Inferior parietal cortex (tissue), 1 donor: Measurements from ENCODE around the gene ATP11A.
"Not testable (repeated sequence)": the region's sequence is repeated elsewhere in the genome, so short reads cannot be mapped to it uniquely, and the experiment has no call there.

ENCODE experiments used
- DNase-seq: peaks from one replicate; pipeline ENCODE4 v3.0.0-alpha.2; 2016; ENCODE audit errors: extremely low spot score

Gene ATP11A

DNA sequence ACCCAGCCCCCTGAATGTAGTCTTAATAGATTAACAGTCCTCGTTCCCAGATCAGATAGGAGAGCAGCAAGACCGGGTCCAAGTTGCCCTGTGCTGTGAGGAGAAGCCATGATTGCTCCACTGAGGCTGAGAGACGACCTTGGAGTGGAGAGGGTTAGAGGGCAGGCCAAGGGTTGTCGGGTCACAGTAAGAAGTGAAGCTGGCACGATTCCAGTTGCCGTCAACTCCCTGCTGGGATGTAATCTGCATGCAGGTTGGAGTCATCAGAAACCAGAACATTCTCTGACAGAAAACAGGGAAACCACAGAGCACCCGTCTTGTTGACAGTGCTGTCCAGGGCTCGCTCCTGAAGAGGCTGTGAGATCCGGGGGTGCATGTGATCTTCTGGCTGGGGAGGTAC lies 19.0 kb upstream of the ATP11A start:
- DNase-seq: no peak

DNA sequence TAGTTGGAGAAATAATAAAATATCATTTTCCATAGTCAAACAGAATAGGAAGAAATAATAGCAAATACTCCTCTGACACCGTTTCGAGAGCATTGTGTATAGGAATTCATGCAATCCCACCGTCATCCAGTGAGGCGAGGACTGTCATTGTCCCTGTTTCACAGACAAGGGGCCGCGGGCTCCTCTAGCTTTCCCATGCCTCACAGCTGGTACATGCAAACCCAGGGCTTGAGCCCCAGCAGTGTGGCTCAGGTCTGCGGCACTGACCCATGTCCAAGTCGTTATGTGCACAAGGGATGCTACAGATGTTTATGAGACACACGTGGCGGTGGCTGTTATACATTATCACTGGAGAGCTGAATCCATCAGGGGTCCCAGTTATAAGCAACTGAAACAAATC lies 18.5 kb upstream of the ATP11A start:
- DNase-seq: no peak

DNA sequence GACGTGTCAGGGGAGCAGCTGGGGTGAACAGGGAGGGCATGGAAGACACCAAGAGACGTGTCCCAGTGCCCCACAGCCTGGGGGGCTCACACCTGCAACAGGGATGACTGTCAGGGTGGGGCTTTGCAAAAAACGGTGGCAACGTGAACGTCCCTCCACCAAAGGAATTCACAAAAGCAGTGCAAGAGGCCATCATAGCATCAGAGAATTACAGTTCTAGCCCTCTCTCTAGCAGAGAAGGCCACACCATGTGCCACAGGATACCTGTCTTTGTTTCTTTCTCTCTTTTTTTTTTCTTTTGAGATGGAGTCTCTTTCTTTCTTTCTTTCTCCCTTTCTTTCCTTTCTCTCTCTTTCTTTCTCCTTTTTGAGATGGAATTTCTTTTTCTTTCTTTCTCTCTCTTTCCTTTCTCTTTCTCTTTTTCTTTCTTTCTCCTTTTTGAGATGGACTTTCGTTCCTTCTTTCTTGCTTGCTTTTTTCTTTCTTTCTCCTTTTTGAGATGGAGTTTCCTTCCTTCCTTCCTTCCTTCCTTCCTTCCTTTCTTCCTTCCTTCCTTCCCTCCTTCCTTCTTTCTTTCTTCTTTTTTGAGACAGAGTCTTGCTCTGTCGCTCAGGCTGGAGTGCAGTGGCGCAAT lies 17.1 kb upstream of the ATP11A start:
- DNase-seq: no peak

DNA sequence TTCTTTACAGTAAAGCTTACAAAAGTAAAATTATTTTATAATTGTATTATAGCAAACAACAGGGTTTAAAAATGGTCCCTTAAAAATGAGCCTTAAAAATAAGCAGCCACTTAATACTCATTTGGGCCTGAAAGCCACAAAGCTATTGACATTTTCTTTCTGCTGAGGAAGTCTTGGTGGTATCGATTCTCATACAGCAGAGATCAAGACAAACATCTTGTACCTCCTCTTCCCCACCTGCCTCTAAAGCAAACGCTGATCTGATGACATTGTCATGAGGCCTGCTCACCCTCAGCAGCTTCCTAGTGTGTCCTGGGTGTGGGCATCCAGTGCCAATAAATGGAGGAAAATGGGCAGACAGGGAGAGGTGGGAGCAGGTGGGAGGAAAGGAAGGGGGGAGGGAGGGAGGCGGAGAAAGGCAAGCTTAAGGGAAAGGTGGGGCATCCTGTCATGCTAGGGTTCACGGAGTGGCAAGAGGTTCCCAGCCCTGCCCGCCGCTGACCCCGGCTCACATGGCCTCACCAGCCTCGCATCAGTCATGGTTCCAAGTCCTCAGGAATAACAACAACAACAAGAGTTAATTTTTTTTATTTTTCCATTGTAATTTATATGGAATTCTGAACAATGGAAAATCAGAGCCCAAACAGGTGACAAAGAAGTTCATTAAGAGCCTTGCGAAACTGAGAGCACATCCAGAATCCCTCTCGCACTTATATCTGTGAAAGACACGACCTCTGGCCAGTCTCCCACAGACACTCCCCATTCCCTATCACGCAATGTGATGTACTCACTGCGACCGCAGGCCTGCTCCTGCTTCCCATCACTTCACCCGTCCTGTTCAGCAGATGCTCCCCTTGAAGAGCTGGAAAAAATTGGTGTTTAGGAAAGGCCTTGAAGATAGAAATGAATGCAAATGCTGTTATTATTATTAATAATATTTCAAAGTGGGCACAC lies 15.1 kb upstream of the ATP11A start:
- no peak for DNase-seq

DNA sequence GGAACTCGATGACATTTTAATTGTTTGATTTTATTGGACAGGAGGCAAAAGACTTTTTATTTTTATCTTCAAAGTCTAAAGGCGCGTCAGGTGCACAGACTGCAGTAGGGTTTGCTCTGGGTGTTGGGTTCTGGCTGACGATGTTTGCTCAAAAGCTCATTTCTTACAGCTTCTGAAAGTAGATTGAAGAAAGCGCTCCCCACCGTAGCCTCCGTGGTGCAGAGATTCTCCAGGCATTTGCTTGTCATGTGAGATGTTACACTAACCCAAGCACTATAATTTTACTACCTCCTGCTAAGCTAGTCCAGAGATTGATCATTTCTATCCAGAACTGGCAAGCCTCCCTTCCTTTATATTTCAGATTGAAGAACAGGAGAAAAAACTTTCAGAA lies 14.5 kb upstream of the ATP11A start:
- no peak for DNase-seq

DNA sequence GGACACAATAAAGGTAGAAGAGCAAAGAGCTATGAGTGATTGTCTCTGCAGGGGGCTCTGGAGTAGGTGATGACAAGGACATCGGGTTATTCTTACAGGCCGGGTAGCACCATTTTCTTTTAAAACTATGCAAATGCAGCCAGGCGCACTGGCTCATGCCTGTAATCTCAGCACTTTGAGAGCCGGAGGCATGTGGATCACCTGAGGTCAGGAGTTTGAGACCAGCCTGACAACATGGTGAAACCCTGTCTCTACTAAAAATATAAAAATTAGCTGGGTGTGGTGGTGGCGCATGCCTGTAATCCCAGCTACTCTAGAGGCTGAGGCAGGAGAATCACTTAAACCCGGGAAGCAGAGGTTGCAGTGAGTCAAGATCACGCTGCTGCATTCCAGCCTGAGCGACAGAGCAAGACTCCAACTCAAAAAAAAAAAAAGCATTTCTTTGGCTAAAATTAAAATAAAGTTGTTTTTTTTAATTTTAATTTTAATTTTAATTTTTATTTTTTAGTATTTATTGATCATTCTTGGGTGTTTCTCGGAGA lies 12.3 kb upstream of the ATP11A start:
- not testable (repeated sequence) for DNase-seq

DNA sequence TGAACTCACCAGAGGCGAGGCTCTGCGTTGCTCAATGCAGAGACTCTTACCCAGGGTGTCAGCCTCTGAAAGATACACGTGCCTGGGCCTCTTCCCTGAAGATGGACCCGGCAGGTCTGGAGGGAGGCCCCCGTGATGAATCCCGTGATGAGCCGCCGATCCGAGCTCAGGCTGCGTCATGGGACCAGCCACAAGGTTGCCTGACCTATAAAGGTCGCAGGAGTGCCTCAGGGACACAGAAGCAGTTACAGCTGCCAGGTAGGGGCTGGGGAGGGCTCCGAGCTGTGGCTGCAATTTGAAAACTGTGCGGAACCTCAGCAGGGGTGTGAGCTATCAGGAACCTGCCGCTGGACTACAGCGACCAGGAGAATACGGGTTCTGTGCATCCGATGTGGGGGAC lies 10.5 kb upstream of the ATP11A start:
- no peak for DNase-seq

DNA sequence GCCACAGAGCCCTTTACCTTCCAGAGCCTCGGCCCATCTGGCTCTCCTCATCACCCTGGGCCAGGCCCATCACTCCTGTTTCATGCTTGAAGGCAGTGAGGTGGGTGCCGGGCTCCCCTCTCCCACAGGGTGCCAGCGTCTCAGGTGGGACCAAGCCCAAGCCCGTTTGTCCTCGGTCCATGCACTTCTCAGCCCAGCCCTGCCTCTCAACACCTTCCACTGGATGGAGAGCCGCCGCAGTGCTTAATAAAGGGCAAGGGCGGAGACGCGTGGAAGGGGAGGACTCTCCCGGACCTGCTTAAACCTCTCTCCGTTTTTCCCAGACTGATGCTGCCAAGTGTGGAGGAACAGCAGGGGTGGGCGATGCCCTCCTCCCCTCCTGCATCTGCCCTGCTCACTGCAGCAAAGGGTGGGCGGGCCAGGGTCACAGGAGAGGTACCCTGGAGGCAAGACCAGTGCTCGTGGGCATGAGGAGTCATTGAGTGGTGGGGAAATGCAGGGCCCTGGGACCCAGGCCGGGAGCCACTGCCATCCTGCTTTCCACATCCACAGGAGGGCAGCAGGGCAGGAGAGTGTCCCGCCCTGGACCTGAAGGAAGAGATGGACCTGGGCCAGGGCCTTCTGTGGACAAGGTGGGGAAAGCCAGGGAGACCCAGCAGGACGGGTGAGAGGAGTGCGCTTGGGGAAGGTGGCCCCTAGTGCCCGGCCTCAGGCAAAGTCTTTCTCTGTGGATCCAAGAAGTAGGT lies 9.7 kb upstream of the ATP11A start:
- no peak for DNase-seq

DNA sequence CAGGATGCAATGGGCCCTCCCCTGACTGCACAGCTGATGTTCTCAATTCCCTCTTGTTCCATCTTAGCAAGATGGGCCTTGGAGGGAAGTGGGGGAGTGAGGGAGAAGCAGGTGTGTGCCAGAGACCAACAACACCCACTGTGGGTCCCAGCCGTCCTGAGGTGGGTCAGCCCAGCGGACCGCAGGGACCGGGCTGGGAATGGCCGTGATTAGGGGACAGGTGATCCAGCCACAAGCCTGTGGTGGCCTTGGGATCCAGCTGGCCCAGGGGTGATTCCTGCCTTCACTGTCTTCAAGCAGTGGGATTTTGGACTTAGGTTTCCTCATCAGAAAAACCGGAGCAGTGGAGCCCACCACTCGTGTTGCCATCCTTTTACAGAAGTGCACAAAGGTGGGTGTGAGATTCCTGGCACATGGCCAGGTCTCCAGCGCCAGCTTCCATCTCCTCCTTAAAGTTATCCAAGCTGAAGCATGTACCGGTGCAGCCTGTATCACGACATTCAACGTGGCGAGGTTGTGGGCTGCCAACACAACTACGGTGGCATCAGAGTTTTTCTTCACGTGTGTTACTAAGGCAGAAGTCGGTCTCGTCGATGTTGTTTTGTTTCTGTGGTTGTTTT lies 9.0 kb upstream of the ATP11A start:
- DNase-seq: no peak

DNA sequence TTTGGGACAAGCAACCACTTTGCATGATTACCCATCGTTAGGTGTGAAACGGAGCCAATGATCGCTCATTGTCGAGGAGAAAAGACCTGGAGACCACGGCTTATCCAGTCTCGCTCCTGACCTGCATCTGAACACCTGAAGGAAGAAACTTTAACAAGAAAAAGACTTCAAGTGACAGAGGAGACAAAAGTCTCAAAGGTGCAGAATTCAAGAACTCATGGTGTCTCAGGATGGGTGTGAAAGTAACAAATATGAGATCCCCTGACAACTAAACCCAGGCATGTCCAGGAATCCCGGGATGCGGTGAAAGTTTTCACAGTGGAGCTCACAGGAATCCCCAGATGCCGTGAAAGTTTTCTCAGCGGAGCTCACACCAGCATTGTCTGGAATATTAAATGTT lies 6.3 kb upstream of the ATP11A start:
- no peak for DNase-seq

DNA sequence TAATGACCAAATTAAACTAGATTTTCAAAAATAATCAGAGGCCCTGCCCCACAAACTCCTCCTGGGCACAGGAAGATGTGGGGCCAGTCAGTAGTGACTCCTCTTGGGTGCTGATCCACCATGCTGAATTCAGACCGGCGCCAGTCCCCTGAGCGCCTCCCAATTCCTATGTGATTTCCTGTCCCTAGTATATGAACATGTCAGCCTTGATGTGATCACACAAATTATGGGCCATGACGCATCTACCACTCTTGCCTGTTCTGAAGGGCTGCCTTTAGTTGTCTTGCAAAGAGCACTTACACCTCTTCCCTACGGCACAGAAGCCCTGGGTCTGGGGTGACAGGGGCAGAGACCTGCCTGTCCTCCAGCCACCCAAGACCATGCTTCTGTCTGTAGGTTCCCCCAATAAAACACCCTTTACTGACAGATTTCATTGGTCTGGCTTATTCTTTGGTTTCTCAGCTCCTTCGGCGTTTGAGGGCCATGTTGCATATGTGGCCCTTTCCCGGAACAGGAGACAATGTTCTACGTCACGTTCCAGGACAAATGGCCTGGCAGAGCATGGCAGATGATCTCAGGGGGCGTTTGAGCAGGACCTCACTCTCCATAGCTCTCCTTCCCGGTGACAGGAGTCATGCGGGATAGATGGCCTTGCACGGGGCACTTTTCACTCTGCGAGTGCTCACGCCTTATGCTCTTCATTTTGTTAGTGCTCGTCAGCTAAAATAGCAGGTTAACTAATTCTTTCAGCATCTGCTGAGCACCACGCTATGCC lies 5.6 kb upstream of the ATP11A start:
- no peak for DNase-seq

DNA sequence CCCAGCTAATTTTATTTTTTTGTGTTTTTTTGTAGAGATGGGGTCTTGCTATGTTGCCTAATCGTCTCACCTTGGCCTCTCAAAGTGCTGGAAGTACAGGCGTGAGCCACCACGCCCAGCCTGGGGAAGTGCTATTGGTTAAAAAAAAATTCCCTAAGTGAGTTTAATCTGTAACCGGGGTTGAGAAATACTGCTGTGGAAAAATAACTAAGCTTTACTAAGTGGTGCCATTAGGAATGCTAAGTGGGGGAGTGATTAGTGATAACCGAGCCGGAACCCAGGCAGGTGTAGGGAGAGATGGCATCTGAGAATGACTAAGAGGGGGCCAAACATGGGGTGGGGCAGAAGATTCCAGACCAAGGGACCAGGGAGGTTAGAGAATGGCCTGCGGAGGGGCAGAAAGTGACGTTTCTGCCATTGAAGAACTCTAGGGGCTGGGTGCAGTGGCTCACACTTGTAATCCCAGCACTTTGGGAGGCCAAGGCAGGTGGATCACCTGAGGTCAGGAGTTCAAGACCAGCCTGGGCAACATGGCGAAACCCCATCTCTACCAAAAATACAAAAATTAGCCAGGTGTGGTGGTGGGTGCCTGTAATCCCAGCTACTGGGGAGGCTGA lies 4.5 kb upstream of the ATP11A start:
- not testable (repeated sequence) for DNase-seq

DNA sequence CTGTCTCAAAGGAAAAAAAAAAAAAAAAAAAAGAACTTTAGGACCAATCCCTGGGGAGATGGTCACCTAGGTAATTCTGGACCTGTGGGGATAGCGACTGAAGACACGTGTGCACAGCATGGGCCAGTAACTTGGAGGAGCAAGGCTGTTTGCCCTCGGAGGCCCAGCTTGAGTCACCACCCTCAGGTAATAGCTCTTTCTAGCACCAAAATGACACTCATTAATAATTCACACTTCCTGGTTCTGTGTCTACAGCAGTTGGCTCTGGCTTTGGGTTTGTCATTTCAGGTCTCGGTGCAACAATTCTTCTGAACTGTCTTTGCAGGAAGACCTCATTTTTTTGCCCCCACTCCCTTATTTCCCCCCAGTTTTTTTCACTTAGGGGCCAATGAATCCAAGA lies 3.9 kb upstream of the ATP11A start:
- DNase-seq: no peak

DNA sequence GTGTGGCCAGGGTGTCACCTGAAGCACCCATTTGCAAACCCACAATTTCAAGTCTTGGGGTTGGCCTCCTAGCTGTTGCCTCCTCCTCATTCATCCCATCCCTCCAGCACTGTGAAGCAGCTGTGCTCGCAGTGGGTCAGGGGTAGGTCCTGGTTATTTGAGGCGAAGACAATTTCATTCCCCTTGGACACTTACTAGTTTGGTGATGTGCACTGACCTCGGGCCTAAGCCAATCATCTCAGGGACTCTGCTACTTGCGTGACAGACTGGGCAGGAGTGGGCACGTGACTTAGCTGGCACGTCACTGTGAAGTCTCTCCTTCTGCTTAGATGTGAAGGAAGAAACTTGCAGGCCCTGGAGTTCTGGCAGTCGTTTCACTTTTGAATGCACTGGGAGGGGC lies 3.5 kb upstream of the ATP11A start:
- DNase-seq: no peak

DNA sequence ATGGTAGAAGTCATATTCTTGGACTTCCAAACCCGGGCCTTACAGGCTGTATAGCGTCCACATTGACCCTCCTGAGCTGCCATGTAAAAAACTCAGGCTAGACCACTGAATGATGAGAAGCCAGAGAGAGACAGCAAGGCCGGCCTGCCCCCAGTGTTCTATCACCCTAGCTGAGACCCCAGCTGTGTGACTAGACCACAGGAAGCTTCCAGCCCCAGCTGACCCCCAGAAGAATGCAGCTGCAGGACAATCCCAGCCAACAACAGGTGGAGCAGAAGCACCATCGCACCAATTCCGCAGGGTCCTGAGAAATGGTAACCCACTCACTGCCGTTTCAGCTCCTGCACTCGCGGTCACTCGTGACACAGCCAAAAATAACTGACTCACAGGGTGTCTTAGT lies 2.9 kb upstream of the ATP11A start:
- DNase-seq: no peak

DNA sequence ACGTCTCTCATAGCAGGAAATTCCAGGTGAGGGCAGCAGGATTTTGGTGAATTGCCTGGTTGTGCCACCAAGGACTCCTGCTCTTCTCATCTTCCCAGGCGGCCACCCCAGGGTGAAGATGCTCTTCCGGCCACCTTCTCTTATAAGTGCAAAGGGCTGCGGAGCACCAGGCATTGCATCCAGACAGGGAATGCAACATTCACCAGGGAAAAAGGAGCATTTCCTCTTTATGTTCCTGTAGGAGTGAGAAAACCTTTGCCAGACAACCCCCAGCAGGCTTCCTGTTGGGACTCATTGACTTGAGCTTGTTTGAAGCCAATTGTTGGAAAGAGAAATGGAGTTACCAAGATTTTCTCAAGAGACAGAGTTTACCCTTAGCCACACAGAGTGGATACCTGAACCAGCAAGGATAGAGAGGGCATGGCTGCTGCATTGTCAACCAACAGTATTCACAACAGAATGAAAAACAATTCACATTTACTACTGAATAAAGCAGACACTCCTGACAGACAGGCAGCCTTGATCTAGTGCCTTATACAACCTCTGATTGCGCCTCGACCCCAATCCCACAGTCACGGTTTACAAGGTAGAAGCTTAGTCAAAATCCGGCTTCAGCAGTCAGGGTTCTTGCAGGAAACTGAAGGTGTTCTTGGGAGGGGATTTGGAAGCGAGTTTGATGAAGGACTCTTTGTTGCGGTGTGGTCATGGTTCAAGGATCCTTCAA lies 1.8 kb upstream of the ATP11A start:
- DNase-seq: no peak

DNA sequence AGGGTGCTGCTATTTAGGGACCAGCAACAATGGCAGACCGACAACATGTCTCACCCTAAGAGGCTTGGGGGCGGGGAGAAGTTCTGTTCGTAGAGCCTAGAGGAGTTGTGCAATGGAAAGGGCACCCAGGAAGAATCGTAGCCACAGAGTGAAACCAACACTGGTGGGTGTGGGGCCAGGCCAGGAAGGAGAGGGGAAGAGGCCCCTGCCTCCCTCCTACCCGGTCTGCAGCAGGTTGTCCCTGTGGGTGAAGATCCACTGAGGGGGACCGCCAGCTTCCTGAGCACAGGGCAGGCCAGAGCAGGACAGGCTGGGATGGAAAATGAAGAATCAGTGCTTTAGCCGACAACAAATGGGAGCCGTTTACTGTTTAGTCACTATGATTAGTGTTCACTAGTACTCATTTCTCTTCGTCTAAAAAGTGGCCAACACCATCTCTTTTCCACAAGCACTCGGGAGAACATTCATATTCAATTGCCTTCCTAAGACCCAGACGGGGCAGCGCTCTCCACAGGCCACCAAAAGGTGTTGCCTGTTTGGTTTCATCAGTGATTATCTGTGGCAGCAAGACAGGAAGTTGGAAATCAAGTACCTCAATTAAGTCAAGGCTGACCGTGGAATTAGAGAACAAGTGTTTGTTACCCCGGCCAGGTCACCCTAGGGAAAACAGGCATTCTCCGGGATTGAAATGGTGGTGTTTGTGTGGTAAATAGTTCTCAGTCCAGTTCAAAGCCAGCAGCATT lies 1.1 kb upstream of the ATP11A start:
- peak; percentile 21 for DNase-seq

DNA sequence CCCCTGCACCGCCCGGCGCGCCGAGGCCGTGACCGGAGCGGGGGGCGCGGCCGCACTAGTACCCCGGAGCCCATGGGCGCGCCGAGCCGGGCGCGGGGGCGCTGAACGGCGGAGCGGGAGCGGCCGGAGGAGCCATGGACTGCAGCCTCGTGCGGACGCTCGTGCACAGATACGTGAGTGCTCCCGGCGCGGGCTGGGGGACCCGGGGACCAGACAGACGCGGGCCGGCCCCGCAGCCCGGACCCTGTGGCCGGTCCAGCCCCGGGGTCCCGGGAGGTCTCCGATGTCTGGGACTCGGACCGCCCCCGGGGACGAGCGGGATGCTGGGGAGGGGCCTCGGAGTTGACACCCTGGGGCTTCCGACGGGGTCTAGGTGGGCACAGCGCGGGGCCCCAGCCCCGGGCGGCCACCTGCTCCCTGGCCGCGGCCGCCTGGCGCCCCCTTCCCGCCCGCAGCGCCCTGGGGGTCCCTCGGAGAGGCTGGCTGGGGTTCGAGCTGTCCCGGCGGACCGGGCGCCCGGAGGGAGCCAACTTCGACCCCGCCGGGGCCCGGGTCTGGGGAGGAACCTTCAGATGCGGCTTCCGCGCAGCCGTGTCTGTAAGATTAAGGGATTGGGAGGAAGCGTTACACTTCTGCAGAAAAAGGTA lies 568 bp downstream of the ATP11A start:
- DNase-seq: no peak

DNA sequence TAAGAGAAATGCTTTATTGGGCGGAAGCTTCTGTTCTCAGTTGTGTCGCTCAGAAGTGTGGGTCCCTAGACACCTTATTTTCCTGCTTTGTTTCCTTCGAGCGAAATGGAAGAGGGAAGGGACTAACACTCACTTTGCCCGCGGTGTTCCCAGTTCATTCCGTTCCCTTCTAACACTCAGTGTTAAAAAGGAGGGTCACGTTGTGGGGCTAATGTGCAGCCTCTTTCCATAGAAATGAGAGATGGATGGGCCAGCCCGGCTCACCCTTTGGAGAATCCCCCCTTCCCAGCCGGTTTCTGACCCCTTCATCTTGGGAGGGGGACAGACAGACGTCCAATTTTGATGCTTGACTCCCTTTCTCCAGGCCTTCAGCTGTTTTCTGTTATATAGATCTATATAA lies 2.3 kb downstream of the ATP11A start:
- no peak for DNase-seq
